Inferior parietal cortex (tissue), 1 donor: ENCODE data around the gene FAM185A.
A peak's percentile ranks its signal among the peaks of the same experiment; 100 is the strongest.
"Not testable (repeated sequence)": the region's sequence is repeated elsewhere in the genome, so short reads cannot be mapped to it uniquely, and the experiment has no call there.

Experiments
- DNase-seq: peaks from one replicate; pipeline ENCODE4 v3.0.0-alpha.2; 2016; ENCODE audit errors: extremely low spot score

The FAM185A gene

GRCh38 chr7:102830197-102830596 lies 81.4 kb downstream of the FAM185A start:
- DNase-seq: peak; percentile 28

DNA sequence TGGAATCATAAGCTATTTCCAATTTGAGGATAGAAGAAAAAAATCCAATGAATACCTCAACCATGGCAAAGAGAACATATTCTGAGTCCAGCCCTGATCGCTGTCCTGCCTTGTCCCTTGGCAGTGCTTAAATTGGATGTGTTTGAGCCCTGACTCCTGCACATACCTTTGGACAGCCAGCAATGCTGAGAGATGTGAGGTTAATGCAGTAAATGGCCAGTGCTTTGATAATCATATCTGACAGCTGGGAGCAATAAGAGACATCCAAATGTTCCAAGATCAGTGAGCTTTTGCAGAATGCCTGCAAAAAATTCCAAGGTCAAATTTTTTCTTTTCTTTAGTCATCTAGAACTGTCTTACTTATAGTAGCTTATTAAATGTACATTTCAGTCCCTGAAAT lies 83.9 kb downstream of the FAM185A start:
- DNase-seq: no peak

DNA sequence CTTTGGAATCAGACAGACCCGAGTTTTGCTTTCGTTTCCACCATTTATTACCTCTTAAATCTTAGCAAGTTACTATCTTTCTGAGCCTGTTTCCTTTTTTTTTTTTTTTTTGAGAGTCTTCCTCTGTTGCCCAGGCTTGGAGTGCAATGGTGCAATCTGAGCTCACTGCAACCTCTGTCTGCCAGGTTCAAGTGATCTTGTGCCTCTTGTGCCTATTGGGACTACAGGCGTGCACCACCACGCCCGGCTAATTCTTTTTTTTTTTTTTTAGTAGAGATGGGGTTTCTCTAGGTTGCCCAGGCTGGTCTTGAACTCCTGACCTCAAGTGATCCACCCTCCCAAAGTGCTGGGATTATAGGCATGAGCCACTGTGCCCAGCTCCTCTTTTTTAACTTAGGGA lies 84.5 kb downstream of the FAM185A start:
- DNase-seq: no peak

DNA sequence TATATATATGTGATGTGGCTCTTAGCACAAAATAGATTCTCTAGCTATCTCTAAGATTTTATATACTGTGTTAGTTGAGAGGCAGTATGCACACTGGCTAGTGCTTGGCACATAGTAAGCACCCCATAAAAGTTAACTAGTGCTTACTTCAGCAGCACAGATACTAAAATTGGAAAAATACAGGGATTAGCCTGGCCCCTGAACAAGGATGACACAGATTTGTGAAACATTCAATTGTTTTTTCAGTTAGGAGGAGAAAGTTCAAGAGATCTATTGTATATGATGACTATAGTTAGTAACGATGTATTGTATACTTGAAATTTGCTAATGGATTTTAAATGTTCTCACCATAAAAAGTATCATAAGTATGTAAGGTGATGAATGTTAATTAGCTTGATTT lies 85.7 kb downstream of the FAM185A start:
- DNase-seq: no peak

DNA sequence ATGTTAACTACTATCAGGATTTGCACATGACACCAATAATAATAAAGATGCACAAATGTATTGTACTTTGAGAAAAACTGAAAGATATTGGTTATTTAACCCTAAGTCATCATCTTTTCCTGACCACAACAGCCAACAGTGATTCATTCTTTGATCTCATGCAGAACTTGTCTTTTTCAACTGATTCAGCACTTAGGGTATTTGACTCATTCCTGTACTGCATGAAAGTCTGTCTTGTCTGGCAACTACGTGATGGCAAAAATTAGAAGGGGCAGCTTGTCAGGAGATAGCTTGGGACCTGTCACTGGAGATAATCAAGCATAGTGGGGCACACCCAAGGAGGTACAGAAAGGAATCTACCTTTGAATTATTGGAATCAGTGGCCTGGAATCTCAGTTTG lies 86.2 kb downstream of the FAM185A start:
- no peak for DNase-seq

DNA sequence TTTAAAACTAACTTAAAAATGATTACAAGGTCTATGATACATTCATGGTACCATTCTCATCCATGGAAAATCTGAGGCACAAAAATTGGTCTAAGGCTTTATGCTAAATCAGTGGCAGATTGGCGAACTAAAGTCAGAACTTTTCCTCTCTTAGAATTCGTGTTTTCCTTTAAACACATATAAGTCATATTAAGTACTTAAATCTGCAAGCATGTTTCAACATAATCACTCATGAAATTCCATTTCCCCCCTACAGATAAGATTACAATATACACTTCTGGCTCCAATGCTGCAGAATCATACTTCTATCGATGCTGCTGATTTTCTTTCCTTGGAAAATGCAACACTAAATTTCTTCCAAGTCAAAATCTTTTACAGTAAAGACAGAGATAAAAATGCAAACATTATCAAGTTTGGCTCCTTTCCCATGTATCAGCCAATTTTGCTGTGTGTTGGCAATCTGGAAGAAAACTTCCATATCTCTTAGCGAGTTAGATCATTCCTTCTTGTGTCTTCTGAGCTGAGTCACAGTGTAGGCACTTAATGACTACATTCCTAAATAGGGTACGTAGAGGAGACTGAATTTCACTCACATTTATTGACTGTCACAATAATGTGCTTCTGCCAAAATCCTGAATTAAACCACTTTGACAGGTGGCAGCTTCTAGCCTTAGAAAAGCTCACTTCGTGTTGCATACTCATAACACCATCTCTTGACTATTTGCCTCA lies 87.6 kb downstream of the FAM185A start:
- peak; percentile 36 for DNase-seq

DNA sequence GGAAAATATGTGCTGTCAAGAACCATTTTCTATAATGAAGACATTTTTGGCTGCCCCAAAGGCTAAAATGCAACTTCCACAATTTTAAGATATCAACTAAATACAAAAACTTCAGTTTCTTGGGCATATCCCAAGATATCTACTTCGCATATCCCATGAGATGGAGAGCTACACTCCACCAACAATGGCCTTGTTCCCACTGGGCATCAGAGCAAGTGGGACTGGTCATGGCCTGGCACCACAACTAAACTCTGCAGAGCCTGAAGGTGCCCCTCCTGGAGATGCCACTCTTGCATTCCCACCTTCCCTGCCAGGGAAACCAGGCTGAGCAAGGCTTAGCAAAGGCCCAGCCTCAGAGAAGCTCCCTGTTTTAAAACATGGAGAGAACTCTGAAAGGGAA lies 88.2 kb downstream of the FAM185A start:
- DNase-seq: no peak

GRCh38 chr7:102837802-102838201 lies 89.0 kb downstream of the FAM185A start:
- DNase-seq: no peak

DNA sequence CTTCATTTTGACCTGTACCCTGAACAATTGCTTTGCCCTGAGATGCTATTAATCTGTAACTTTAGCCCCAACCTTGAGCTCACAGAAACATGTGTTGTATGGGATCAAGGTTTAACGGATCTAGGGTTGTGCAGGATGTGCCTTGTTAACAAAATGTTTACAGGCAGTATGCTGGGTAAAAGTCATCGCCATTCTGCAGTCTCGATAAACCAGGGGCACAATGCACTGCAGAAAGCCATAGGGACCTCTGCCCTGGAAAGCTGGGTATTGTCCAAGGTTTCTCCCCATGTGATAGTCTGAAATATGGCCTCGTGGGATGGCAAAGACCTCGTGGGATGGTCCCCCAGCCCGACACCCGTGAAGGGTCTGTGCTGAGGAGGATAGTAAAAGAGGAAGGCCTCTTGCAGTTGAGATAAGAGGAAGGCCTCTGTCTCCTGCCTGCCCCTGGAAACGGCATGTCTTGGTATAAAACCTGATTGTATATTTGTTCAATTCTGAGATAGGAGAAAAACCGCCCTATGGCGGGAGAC lies 89.8 kb downstream of the FAM185A start:
- not testable (repeated sequence) for DNase-seq

- no peak for DNase-seq
Measured at GRCh38 chr7:102840404-102840803, 91.6 kb downstream of the FAM185A start.

- DNase-seq: no peak
Measured at GRCh38 chr7:102841290-102841689, 92.5 kb downstream of the FAM185A start.

GRCh38 chr7:102842284-102842683 lies 93.5 kb downstream of the FAM185A start:
- no peak for DNase-seq

- DNase-seq: no peak
Measured at GRCh38 chr7:102843850-102844249, 95.1 kb downstream of the FAM185A start.

- DNase-seq: no peak
Measured at GRCh38 chr7:102845346-102845745, 96.5 kb downstream of the FAM185A start.

DNA sequence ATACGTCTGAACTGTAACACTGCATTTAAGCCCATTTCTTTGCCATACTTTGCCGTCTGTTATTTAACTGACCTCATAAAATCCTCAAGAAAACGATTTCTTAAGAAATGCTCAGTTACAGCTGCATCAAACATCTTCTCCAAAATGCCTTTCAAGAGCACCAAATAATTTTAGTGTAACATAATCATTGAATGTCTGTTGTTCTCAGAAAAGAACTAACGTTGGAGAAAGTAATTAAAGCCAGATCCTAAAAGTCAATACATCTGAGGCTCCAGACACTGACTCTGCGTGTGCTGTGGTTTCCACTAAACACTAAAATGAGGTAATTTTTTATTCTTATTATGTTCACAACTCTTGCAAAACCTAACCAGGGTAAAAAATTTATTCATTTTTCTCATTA lies 100.3 kb downstream of the FAM185A start:
- DNase-seq: no peak

GRCh38 chr7:102849538-102849937 lies 100.7 kb downstream of the FAM185A start:
- no peak for DNase-seq

DNA sequence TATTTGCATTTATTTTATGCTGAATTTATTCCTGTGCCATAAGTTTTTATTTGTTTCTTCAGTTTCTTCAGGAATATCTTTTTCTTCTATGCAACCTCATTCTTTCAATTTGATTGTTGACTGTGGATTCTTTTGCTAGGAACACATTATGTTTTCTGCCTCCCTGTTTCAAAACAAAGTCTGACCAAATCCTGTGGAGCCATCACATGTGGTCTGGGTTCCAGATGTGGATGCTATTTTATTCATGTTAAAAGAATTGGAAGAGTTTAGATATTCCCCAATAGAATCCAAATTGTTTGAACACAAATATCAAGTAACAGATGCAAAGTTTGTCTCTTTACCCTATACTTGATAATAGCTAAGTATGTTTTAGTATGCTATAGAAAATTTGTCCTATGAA lies 107.2 kb downstream of the FAM185A start:
- no peak for DNase-seq
